HL-60/S4 treated with retinoic acid at 250 ng/mL for 4 days and 3 days (cell line): Measurements from ENCODE around the gene APBB1IP.
"Not testable (repeated sequence)": the region's sequence is repeated elsewhere in the genome, so short reads cannot be mapped to it uniquely, and the experiment has no call there.

Source experiments
- in situ Hi-C: fragments of 300-500 bp; cut with MboI; formaldehyde crosslinking; loops from 2 replicates; pipeline ENCODE4 v1.7.0; 2022; ENCODE audit warnings: low sequenced_read_pairs

APBB1IP gene

GRCh38 chr10:26550774-26551526 lies 112.8 kb downstream of the APBB1IP start:
- in situ Hi-C loops: loop anchor here (10.0 to 25.0 kb wide), 2 partner anchors 216 to 664 kb away; no protein-coding TSS in a partner anchor

GRCh38 chr10:26554246-26554645 lies 116.1 kb downstream of the APBB1IP start:
- in situ Hi-C loops: loop anchor here (10.0 to 25.0 kb wide), 2 partner anchors 219 to 667 kb away; no protein-coding TSS in a partner anchor

GRCh38 chr10:26555719-26556368 lies 117.7 kb downstream of the APBB1IP start:
- in situ Hi-C loops: loop anchor here (10.0 to 25.0 kb wide), 2 partner anchors 221 to 669 kb away; no protein-coding TSS in a partner anchor

GRCh38 chr10:26556748-26557640 lies 118.9 kb downstream of the APBB1IP start:
- in situ Hi-C loops: loop anchor here (10.0 to 25.0 kb wide), 2 partner anchors 222 to 670 kb away; no protein-coding TSS in a partner anchor

GRCh38 chr10:26557641-26558014 lies 119.5 kb downstream of the APBB1IP start:
- in situ Hi-C loops: loop anchor here (10.0 to 25.0 kb wide), 2 partner anchors 223 to 670 kb away; no protein-coding TSS in a partner anchor

- in situ Hi-C loops: loop anchor here (25.0 kb wide), 1 partner anchor 679 kb away; no protein-coding TSS in a partner anchor
Observed at GRCh38 chr10:26566525-26567350, 128.6 kb downstream of the APBB1IP start.

GRCh38 chr10:26567351-26567721 lies 129.2 kb downstream of the APBB1IP start:
- in situ Hi-C loops: loop anchor here (25.0 kb wide), 1 partner anchor 680 kb away; no protein-coding TSS in a partner anchor

GRCh38 chr10:26571655-26572054 lies 133.5 kb downstream of the APBB1IP start:
- in situ Hi-C loops: loop anchor here (25.0 kb wide), 1 partner anchor 684 kb away; no protein-coding TSS in a partner anchor

- in situ Hi-C loops: loop anchor here (25.0 kb wide), 1 partner anchor 686 kb away; no protein-coding TSS in a partner anchor
Observed at GRCh38 chr10:26573674-26574073, 135.5 kb downstream of the APBB1IP start.

- in situ Hi-C loops: loop anchor here (25.0 kb wide), 1 partner anchor 687 kb away; no protein-coding TSS in a partner anchor
Observed at GRCh38 chr10:26574783-26575182, 136.6 kb downstream of the APBB1IP start.

- in situ Hi-C loops: not testable (repeated sequence)
Observed at GRCh38 chr10:26578371-26578770, 140.2 kb downstream of the APBB1IP start.

- in situ Hi-C loops: no loop called here
Observed at GRCh38 chr10:26579256-26580063, 141.3 kb downstream of the APBB1IP start.

- in situ Hi-C loops: no loop called here
Observed at GRCh38 chr10:26586211-26586610, 148.1 kb downstream of the APBB1IP start.

GRCh38 chr10:26588611-26589010 lies 150.5 kb downstream of the APBB1IP start:
- in situ Hi-C loops: no loop called here

- in situ Hi-C loops: not testable (repeated sequence)
Observed at GRCh38 chr10:26589813-26590212, 151.7 kb downstream of the APBB1IP start.

- in situ Hi-C loops: no loop called here
Observed at GRCh38 chr10:26593896-26594295, 155.8 kb downstream of the APBB1IP start.

- in situ Hi-C loops: not testable (repeated sequence)
Observed at GRCh38 chr10:26603283-26603682, 165.1 kb downstream of the APBB1IP start.

GRCh38 chr10:26604320-26605093 lies 166.4 kb downstream of the APBB1IP start:
- in situ Hi-C loops: not testable (repeated sequence)
